NCI-H2081 (cell line): ENCODE data around the gene SEMA4A.
"Not testable (repeated sequence)": the region's sequence is repeated elsewhere in the genome, so short reads cannot be mapped to it uniquely, and the experiment has no call there.

ENCODE experiments used
- DNase-seq, 2 experiments: peaks; one replicate each; lab custom pipeline; 2025; lab: John Stamatoyannopoulos, UW

The SEMA4A gene

GRCh38 chr1:156160000-156160742, 6.8 kb downstream of the SEMA4A start:
- DNase-seq, result no peak

- DNase-seq, result peak; percentile 40 to 62
Observed at GRCh38 chr1:156160743-156161171, 7.4 kb downstream of the SEMA4A start.

GRCh38 chr1:156162430-156163037, 9.1 kb downstream of the SEMA4A start:
- no peak for DNase-seq

GRCh38 chr1:156163712-156164111, 10.3 kb downstream of the SEMA4A start:
- DNase-seq, result no peak

DNA sequence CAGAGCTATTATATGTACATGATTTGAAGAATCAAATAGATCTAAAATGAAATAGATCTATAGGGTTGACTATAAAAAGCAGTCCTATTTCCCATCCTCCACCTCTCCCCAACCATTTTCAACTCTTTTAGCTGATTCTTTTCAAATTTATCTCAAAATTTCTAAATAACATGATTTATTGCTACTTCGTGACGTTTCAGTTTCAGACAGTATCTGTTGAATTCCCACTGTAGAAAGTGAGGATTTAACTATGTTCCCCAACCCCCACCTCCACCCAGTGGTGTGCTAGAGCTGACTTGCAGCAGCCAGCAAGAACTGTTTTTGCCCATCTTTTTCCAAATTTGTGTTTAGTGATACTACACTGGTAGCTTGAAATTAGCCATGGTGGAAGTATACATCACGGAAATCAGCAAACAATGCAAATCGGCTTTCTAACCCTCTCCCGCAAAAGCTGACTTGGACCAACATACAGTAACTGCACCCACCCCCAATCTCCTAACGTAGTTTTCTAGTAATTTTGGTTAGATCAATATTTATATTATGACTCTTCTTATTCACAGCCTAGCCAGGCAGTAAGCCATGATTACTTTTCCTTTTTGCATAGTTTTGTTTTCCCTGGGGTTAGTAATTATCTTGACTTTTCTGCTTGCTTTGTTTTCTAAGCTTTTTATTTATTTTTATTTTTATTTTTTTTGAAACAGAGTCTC, 10.9 kb downstream of the SEMA4A start:
- no peak for DNase-seq

- DNase-seq, result no peak
Observed at GRCh38 chr1:156165083-156165482, 11.7 kb downstream of the SEMA4A start.

GRCh38 chr1:156167536-156167935, 14.2 kb downstream of the SEMA4A start:
- DNase-seq, result no peak

DNA sequence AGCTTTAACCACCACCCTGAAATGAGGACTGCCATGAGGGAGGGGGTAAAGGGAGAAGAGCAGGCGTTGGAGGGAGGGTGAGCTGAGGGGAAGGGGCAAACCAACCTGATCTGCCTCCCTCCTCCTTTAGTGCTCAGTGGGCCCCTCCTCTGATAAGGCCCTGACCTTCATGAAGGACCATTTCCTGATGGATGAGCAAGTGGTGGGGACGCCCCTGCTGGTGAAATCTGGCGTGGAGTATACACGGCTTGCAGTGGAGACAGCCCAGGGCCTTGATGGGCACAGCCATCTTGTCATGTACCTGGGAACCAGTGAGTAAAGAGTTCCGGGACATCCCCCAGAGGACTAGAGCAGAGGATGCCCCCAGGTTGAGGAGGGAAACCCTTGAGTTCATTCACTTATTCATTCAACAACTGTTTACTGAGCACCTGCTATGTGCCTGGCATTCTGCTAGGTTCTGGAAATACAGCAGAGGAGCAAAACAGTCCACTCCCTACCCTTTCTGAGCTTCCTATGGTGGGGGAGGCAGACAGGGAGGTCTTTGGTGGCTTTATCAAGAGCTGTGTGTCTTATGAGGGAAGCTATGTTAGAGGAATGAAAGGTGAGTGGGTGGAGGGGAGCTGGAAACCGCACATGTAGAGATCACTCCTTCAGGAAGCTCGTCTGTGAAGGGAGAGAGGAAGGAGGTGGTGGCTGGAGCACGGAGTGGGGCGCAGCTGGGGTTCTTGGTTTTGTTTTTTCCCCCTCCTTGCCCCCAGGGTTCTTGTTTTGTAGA, 19.5 kb downstream of the SEMA4A start:
- no peak for DNase-seq

GRCh38 chr1:156176610-156177210, 23.3 kb downstream of the SEMA4A start:
- DNase-seq, result no peak

- no peak for DNase-seq
Observed at GRCh38 chr1:156177919-156178654, 24.7 kb downstream of the SEMA4A start.

- no peak for DNase-seq
Observed at GRCh38 chr1:156180471-156180870, 27.1 kb downstream of the SEMA4A start.

DNA sequence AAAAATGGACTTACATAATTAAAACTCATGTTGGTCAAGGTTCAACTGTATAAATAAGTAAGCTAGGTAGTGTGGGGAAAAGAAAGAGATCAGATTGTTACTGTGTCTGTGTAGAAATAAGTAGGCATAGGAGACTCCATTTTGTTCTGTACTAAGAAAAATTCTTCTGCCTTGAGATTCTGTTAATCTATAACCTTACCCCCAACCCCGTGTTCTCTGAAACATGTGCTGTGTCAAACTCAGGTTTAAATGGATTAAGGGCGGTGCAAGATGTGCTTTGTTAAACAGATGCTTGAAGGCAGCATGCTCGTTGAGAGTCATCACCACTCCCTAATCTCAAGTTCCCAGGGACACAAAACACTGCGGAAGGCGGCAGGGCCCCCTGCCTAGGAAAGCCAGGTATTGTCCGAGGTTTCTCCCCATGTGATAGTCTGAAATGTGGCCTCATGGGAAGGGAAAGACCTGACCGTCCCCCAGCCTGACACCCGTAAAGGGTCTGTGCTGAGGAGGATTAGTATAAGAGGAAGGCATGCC, 28.1 kb downstream of the SEMA4A start:
- not testable (repeated sequence) for DNase-seq

DNA sequence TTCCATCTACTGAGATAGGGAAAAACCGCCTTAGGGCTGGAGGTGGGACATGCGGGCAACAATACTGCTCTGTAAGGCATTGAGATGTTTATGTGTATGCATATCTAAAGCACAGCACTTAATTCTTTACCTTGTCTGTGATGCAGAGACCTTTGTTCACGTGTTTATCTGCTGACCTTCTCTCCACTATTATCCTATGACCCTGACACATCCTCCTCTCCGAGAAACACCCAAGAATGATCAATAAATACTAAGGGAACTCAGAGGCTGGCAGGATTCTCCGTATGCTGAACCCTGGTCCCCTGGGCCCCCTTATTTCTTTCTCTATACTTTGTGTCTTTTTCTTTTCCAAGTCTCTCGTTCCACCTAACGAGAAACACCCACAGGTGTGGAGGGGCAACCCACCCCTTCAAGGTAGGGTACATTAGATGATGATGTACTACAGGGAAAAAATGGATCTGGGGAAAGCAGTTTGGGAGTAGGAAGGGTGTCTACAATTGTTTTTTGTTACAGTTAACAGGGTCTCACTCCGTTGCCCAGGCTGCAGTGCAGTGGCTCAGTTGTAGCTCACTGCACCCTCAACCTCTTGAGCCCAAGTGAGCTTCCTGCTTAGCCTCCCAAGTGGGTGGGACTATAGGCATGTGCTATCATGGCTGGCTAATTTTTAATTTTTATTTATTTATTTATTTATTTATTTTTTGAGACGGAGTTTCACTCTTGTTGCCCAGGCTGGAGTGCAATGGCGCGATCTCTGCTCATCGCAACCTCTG, 28.8 kb downstream of the SEMA4A start:
- not testable (repeated sequence) for DNase-seq

- not testable (repeated sequence) for DNase-seq
Observed at GRCh38 chr1:156186347-156187177, 33.2 kb downstream of the SEMA4A start.

DNA sequence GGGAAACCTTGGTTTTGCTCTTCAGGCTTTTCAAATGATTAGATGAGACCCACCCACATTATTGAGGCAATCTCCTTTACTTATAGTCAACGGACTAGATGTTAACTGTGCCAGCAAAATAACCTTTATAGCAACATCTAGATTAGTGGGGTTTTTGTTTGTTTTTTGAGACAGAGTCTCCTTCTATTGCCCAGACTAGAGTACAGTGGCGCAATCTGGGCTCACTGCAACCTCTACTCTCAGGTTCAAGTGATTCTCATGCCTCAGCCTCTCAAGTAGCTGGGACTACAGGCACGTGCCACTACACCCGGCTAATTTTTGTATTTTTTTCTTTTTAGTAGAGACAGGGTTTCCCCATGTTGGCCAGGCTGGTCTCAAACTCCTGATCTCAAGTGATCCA, 36.9 kb downstream of the SEMA4A start:
- not testable (repeated sequence) for DNase-seq

DNA sequence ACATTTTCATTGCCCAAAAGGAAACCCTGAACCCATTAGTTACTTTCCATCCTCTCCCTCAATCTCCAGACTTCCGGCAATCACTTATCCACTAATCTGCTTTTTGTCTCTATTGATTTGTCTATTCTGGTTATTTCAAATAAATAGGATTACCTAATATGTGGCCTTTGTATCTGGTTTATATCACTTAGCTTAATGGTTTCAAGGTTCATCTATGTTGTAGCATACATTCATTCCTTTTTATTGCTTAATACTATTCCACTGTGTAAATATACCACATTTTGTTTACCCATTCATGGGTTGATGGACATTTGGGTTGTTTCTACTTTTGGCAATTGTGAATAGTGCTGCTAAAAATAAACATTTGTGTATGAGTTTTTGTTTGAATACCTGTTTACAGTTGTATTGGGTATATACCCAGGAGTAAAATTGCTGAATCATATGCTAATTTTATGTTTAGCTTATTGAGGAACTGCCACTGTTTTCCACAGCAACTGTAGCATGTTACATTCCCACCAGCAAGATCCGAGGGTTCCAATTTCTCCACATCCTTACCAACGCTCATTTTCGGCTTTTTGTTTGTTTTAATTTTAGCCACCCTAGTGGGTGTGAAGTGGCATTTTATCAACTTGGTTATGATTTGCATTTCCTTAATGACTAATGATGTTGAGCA, 38.0 kb downstream of the SEMA4A start:
- no peak for DNase-seq

GRCh38 chr1:156193208-156193487, 39.8 kb downstream of the SEMA4A start:
- no peak for DNase-seq

DNA sequence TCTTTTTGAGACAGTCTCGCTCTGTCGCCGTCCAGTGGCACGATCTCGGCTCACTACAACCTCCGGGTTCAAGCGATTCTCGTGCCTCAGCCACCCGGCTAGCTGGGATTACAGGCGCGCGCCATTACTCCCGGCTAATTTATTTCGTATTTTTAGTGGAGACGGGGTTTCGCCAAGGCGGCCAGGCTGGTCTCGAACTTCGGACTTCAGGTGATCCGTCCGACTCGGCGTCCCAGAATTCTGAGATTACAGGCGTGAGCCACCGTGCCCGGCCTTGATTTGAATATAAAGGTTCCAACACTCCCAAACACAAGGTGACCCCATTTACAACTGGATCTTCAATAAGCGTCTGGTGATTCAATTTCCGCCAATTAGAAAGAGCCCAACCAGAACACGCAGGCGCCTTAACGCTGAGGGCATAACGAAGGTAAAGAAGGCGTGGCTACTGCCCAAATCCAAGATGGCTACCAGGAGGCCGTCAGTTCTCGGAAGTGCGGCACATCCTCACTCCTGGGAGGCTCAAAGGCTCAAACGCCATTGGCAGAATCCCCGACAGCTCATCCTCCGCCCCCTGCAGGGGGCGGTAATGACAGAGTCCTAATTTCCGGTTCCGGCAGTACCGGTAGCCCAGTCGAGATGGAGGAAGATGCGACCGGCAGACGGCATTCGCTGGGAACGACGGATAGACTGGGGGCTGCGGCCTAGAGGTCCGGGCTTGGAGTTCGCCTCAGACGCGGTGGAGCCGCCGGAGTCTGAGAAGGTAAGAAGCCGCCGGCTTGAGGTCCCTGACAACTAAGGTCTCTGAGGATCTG, 40.3 kb downstream of the SEMA4A start, which contains the start of gene SLC25A44:
Gene SLC25A44, plus strand, starts transcription at position 617 of the 812 bp plus-strand sequence. CDS start 5,744 bp downstream, outside the sequence.
- DNase-seq, result peak; percentile 100
